Measurements from ENCODE around the gene CPM.

- TF ChIP-seq POLR2A (IDR thresholded peaks at IDR 0.05) (no peak), CTCF (IDR thresholded peaks at IDR 0.05 in 8 of 11, conservative IDR thresholded peaks at IDR 0.05 in 3 of 11) (no peak)
Measured at GRCh38 chr12:68972595-68972994, 39.6 kb upstream of the CPM start.
